GM21717 (cell line): Measurements from ENCODE around the gene CDK17.

Experiments
- ATAC-seq: cut with Tn5 transposase; IDR thresholded peaks from one replicate; pipeline ENCODE4 v1.9.1; 2021; ENCODE audit warnings: mild to moderate bottlenecking, moderate library complexity; ENCODE audit not compliant: unreplicated experiment

CDK17 gene

DNA sequence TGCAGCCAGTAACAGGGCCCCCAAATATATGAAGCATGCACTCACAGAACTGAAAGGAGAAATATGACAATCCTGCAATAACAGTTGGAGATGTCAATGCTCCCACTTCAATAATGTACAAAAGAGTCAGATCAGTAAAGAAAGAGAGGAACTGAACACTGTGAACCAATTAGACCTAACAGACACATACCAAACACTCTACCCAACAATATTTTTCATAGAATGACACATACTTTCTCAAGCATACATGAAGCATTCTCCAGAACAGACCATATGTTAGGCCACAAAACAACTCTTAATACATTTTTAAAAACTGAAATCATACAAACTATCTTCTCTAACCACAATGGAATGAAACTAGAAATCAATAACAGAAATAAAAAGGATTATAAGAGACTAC, 125.9 kb downstream of the CDK17 start:
- ATAC-seq, result no peak

- no peak for ATAC-seq
Measured at GRCh38 chr12:96271469-96272199, 128.6 kb downstream of the CDK17 start.

DNA sequence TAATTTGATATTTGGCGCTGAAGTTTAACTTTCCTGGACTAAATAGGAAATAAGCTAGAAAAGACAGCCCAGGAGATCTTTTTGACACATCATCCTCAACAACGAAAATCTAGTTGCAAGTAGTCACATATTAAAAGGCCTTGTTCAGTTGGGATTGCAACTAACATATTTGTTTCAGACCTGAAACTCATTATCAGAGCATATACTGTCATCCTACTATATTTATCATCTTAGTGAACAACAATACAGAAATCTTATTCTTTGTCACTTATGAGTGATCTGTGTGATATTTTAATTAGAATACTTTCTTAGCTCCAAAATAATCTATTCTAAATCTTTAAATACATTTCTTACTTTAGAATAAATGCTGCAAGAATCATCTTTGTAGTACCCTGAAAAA, 134.0 kb downstream of the CDK17 start:
- no peak for ATAC-seq

- no peak for ATAC-seq
Measured at GRCh38 chr12:96265836-96266235, 134.4 kb downstream of the CDK17 start.

- no peak for ATAC-seq
Measured at GRCh38 chr12:96265400-96265799, 134.8 kb downstream of the CDK17 start.

GRCh38 chr12:96263449-96263902, 136.8 kb downstream of the CDK17 start:
- no peak for ATAC-seq

DNA sequence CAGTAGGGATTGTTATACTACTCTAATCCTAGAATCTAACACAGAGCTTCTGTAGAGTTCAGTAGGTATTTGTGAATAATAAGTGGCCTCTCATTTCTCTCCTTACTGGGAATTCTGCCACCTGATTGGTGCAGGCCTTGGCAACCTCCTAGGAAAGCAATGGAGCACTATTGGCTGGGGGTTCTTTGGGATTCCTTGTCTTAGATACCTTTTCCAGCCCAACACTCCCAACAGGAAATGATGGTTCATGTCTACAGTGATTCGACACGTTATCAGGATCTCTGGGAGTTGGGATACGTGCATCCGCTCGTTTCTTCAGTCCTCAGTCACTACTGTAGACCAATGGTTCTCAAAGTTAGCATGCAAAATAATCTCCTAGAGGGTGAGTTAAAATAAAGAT, 138.7 kb downstream of the CDK17 start:
- no peak for ATAC-seq

DNA sequence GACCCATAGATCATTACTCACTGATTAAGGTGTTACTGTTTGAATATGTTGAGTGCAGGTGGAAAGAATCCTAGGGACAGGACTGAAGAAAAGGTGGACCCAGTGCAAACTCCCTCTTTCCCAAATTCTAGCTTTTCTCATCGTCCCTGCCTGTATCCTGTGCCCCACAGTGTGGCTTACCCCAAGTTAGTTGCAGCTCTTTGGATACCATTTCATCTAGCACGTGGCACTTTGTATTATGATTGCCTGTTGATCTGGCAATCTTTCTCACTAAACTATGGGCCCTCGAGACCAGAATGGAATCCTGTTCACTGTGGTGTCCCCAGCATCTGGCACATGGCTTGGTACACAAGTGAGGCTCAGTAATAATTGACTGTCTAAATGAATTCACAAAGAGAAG, 139.6 kb downstream of the CDK17 start:
- ATAC-seq, result no peak

GRCh38 chr12:96260231-96260630, 140.0 kb downstream of the CDK17 start:
- ATAC-seq, result no peak

GRCh38 chr12:96258104-96258961, 141.9 kb downstream of the CDK17 start:
- no peak for ATAC-seq

DNA sequence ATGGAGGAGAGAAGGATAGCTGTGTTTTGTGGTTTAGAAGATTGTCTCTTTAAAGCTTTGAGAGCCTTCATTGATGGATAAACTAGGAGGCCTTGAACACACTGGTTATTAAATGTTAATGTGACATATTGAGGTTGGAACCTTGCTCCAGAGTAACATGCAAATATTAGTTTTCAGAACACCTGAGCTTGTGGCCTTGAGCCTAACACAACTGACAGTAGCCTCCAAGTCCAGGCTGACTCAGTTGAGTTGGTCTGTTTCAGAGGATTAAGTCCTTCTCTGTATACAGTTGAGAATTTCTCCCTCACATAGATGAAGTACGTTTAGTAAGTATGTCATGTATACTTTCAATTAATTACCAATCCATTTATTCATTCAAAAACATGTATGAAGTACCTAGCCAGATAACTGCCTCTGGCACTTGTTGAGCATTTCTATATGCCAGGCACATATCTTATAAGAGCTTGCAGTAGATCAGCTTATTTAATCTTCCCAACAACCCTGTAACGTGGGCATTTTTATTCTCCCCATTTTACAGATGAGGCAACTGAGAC, 142.6 kb downstream of the CDK17 start:
- no peak for ATAC-seq

- no peak for ATAC-seq
Measured at GRCh38 chr12:96256672-96257361, 143.4 kb downstream of the CDK17 start.

GRCh38 chr12:96255077-96255476, 145.2 kb downstream of the CDK17 start:
- ATAC-seq, result no peak

DNA sequence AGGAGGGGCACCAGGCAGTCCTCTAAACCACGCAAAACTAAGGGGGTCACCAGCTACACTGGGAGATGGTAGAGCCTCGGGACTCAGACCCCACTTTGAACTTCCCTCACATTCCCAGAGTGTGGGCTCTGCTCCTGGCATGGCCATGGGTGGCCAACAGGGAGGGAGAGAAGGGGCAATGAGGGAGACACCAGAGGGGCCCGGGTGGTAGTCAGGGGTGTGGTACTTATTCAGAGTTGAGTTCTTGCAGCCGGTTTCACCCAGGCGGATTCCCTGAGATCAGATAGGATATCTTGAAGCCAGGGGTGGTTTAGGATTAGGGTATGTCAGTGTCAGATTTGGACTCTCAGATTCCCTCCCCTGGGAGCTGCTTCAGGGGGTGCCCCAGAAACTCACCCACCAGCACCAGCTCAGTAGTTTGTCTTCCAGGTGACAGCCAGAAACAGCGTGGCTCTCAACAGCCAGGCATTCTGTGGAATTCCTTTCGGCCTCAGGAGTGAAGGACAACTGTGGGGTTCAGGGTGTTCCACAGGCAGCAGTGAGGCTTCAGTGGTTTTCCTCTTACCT, 150.0 kb downstream of the CDK17 start:
- ATAC-seq, result no peak

GRCh38 chr12:96249196-96250118, 150.8 kb downstream of the CDK17 start:
- no peak for ATAC-seq

GRCh38 chr12:96248136-96248931, 151.9 kb downstream of the CDK17 start:
- no peak for ATAC-seq

DNA sequence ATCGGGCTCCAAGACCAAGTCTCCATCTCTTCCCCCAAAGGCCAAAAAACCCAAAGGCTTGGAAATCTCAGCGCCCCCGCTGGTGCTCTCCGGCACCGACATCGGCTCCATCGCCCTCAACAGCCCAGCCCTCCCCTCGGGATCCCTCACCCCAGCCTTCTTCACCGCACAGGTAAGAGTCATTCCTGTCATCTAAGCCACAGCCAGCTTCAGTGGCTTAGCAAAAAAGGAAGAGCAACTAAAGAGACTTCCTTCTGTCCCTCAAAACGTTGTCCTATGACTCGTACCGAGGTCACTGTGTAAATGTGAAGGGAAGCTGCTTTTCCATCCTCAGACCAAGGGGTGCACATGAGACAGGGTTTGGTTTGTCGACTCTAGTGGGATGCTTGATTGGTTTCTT, 152.7 kb downstream of the CDK17 start:
- no peak for ATAC-seq

GRCh38 chr12:96246926-96247505, 153.2 kb downstream of the CDK17 start:
- ATAC-seq, result no peak

GRCh38 chr12:96244826-96245225, 155.4 kb downstream of the CDK17 start:
- no peak for ATAC-seq
